GM12878 (cell line): Measurements from ENCODE around the gene CAMK4. TPM values are rescaled to one million over a fixed set of nuclear protein-coding genes. Genes with fewer than 3 reads are reported as not detected.

ENCODE experiments used
- ATAC-seq: fragments of 200-7000 bp; cut with Tn5 transposase; 3 replicates; pipeline ENCODE4 v1.9.1; 2020; ENCODE audit warnings: mild to moderate bottlenecking, moderate library complexity
- BruUV-seq: library from RNA; stranded (reverse); fragments of 400-500 nt; replicated peaks from 2 replicates; lab custom pipeline; 2021; lab: Mats Ljungman, UMichigan
- CTCF ChIA-PET: fragments of 300-600 bp; sonication (Branson Sonifier 250); formaldehyde crosslinking; extraction: SDS; loops from one replicate; lab custom pipeline; 2021; ENCODE audit warnings: inconsistent platforms; lab: Yijun Ruan, JAX
- POLR2A ChIA-PET: fragments of 350-600 bp; formaldehyde crosslinking; extraction: SDS; loops from one replicate; lab custom pipeline; 2021; ENCODE audit warnings: inconsistent platforms; lab: Charles Lee
- RAD21 ChIA-PET: fragments of 300-600 bp; sonication (Branson Sonifier 250); formaldehyde crosslinking; loops from one replicate; lab custom pipeline; 2023; ENCODE audit warnings: antibody characterized with exemption; ENCODE audit not compliant: unreplicated experiment; lab: Charles Lee
- SMC1A ChIA-PET: fragments of 300-600 bp; sonication (Branson Sonifier 250); formaldehyde crosslinking; loops from one replicate; lab custom pipeline; 2023; ENCODE audit not compliant: unreplicated experiment, uncharacterized antibody; lab: Charles Lee
- DNase-seq: peaks from one replicate; pipeline ENCODE4 v3.0.0-alpha.2; 2011; ENCODE audit warnings: low read depth, low spot score
- FAIRE-seq: peaks from 3 replicates; lab custom pipeline; 2011; peaks lifted over from hg19 to GRCh38; lab: Jason Lieb, UNC
- H2AFZ ChIP-seq: 2 replicates; pipeline ENCODE4 v1.6.0; 2011; ENCODE audit warnings: low read depth, low read length, control low read depth; ENCODE audit not compliant: control insufficient read depth
- H3K27ac ChIP-seq: 2 replicates; pipeline ENCODE4 v1.5.1; 2011; ENCODE audit warnings: control low read depth; ENCODE audit not compliant: control insufficient read depth, insufficient read depth
- H3K27me3 ChIP-seq, 2 experiments: replicated peaks in 1 of 2; 2 replicates each; pipeline versions ENCODE4 v1.6.0 to v1.6.1; 2011; ENCODE audit warnings: low read length in 1 of 2; ENCODE audit not compliant: control insufficient read depth in 2 of 2, insufficient read depth in 2 of 2
- H3K36me3 ChIP-seq, 2 experiments: 2 replicates each; pipeline ENCODE4 v1.5.1; 2011; ENCODE audit warnings: low read length in 1 of 2; ENCODE audit not compliant: control insufficient read depth in 2 of 2, insufficient read depth in 2 of 2
- H3K4me1 ChIP-seq: 2 replicates; pipeline ENCODE4 v1.6.1; 2011; ENCODE audit warnings: mild to moderate bottlenecking, low read length, moderate library complexity, mixed read lengths; ENCODE audit not compliant: control insufficient read depth, insufficient read depth
- H3K4me2 ChIP-seq: 2 replicates; pipeline ENCODE4 v1.6.0; 2011; ENCODE audit warnings: control low read depth; ENCODE audit not compliant: control insufficient read depth, insufficient read depth
- H3K4me3 ChIP-seq: fragments of 200-600 bp; sonication (generic); 2 replicates; pipeline ENCODE4 v1.5.1; 2016
- H3K79me2 ChIP-seq: 2 replicates; pipeline ENCODE4 v1.6.0; 2011; ENCODE audit warnings: low read length; ENCODE audit not compliant: control insufficient read depth, insufficient read depth
- H3K9ac ChIP-seq: 2 replicates; pipeline ENCODE4 v1.8.0; 2011; ENCODE audit warnings: low read length, control low read depth, mixed read lengths; ENCODE audit not compliant: control insufficient read depth, insufficient read depth
- H3K9me3 ChIP-seq: replicated peaks from 3 replicates; pipeline ENCODE4 v1.5.1; 2011; ENCODE audit warnings: mild to moderate bottlenecking, low read length; ENCODE audit not compliant: control insufficient read depth, insufficient read depth
- H4K20me1 ChIP-seq: 2 replicates; pipeline ENCODE4 v1.6.0; 2011; ENCODE audit not compliant: control insufficient read depth, insufficient read depth
- ASH2L ChIP-seq: fragments of 300-600, 200-600 bp; sonication (generic); IDR thresholded peaks from 2 replicates; pipeline ENCODE4 v1.6.1; 2017; ENCODE audit warnings: low read depth, mild to moderate bottlenecking, borderline replicate concordance
- BMI1 ChIP-seq: fragments of 450-650 bp; IDR thresholded peaks from 2 replicates; pipeline ENCODE4 v1.6.1; 2016; ENCODE audit warnings: mild to moderate bottlenecking, moderate library complexity, borderline replicate concordance
- KLF5 ChIP-seq: fragments of 450-650 bp; IDR thresholded peaks from 2 replicates; pipeline ENCODE4 v1.6.1; 2014; ENCODE audit warnings: mild to moderate bottlenecking; ENCODE audit not compliant: partially characterized antibody
- MLLT1 ChIP-seq: fragments of 450-650 bp; IDR thresholded peaks from 2 replicates; pipeline ENCODE4 v1.6.1; 2016; ENCODE audit warnings: mild to moderate bottlenecking
- NFXL1 ChIP-seq: fragments of 450-650 bp; IDR thresholded peaks from 2 replicates; pipeline ENCODE4 v1.6.1; 2017; ENCODE audit warnings: antibody characterized with exemption, mild to moderate bottlenecking, borderline replicate concordance
- NR2F1 ChIP-seq: fragments of 450-650 bp; conservative IDR thresholded peaks from 2 replicates; pipeline ENCODE4 v1.6.1; 2017; ENCODE audit warnings: mild to moderate bottlenecking
- POLR2A ChIP-seq: IDR thresholded peaks from 2 replicates; pipeline ENCODE4 v1.6.1; 2011; ENCODE audit warnings: low read depth, mild to moderate bottlenecking, low read length
- PRDM15 ChIP-seq: fragments of 450-650 bp; formaldehyde crosslinking; IDR thresholded peaks from 2 replicates; pipeline ENCODE4 v1.4.0; 2020; ENCODE audit warnings: mild to moderate bottlenecking, moderate library complexity
- RELA ChIP-seq: fragments of 450-650 bp; IDR thresholded peaks from 2 replicates; pipeline ENCODE4 v1.8.0; 2014; ENCODE audit warnings: borderline replicate concordance; ENCODE audit not compliant: partially characterized antibody
- REST ChIP-seq: IDR thresholded peaks from 2 replicates; pipeline ENCODE4 v1.6.1; 2012; ENCODE audit warnings: mild to moderate bottlenecking, low read depth, low read length
- SMAD1 ChIP-seq: fragments of 450-650 bp; IDR thresholded peaks from 2 replicates; pipeline ENCODE4 v1.6.1; 2018; ENCODE audit warnings: mild to moderate bottlenecking, low read depth; ENCODE audit not compliant: partially characterized antibody
- SREBF1 ChIP-seq: IDR thresholded peaks from 2 replicates; pipeline ENCODE4 v1.6.1; 2012; ENCODE audit warnings: mild to moderate bottlenecking, low read length
- YY1 ChIP-seq: IDR thresholded peaks from 2 replicates; pipeline ENCODE4 v1.6.1; 2011; ENCODE audit warnings: low read depth, mild to moderate bottlenecking, low read length
- ZNF24 ChIP-seq: fragments of 450-650 bp; IDR thresholded peaks from 2 replicates; pipeline ENCODE4 v1.6.1; 2017; ENCODE audit warnings: antibody characterized with exemption, mild to moderate bottlenecking
- WGBS: methylation state at CpG from one replicate; pipeline ENCODE4 v1.1.6; 2016; ENCODE audit warnings: low lambda C conversion rate; ENCODE audit not compliant: insufficient replicate concordance, insufficient coverage; ENCODE audit errors: missing lambda C conversion rate; 5-methylcytosine and 5-hydroxymethylcytosine counted together
- in situ Hi-C: fragments of 300-500 bp; cut with MboI; formaldehyde crosslinking; loops from 9 replicates; pipeline ENCODE4 v1.14.3; 2018; ENCODE audit warnings: mixed read lengths
- intact Hi-C: fragments of 100-400 bp; cut with micrococcal nuclease; formaldehyde crosslinking; loops from one replicate; pipeline ENCODE4 v1.14.2; 2022; ENCODE audit not compliant: unreplicated experiment
- polyA plus RNA-seq, 11 experiments: library from polyadenylated mRNA; depleted of rRNA in 4 of 11; unstranded in 6 of 11; stranded (reverse) in 5 of 11; fragments of >200 nt; fragmentation: Nextera tagmentation in 4 of 11; fragmentation: Illumina TruSeq in 1 of 11; extraction: Ambion mirVana in 4 of 11; extraction: Trizol in 1 of 11; gene quantifications; 1 replicate in 1 of 11; 2 replicates in 10 of 11; pipeline versions ENCODE4 v1.2.1 to v1.2.3, GENCODE V29; 2011 to 2016; ENCODE audit warnings: inconsistent platforms in 2 of 11, missing spikeins in 2 of 11, low read depth in 1 of 11
- total RNA-seq, 4 experiments: library from RNA; depleted of rRNA in 3 of 4; stranded (reverse); fragments of >200 nt in 3 of 4; fragmentation: Illumina TruSeq in 1 of 4; extraction: Trizol in 1 of 4; gene quantifications; 2 replicates each; pipeline versions ENCODE4 v1.2.1 to v1.2.3, GENCODE V29; 2013 to 2021

The CAMK4 gene
- total and polyA plus RNA-seq, 10 of the 15 experiments (the other 5 are each of a cell fraction or from before 2014, with no cell fraction given), result 13.3 to 51.9 (median 35.3) TPM

GRCh38 chr5:111278858-111279504 lies 54.8 kb downstream of the CAMK4 start:
- DNase-seq (peak; percentile 33), ATAC-seq (peak; percentile 97), FAIRE-seq (peak; percentile 68)
- H3K9me3 ChIP-seq, result no peaks in the 10 kb centered on the region; the same call in 1 of the 3 replicates
- no peak overlapping the region for H3K9ac ChIP-seq
- no peak overlapping the region for H3K4me3 ChIP-seq
- no peaks in the 10 kb centered on the region for H4K20me1 ChIP-seq
- no peaks in the 10 kb centered on the region for H3K36me3 ChIP-seq
- intact Hi-C loops, result loop anchor here (1.0 to 10.0 kb wide), 4 partner anchors 53 to 868 kb away; no protein-coding TSS in a partner anchor
- BruUV-seq, result no TSS peak
- ChIA-PET RAD21 (interaction anchor here (0.6 to 8.8 kb wide), 16 partner anchors 11 to 523 kb away, joined by 3 to 198 read pairs (median 5); partner anchors contain the start of gene CAMK4), POLR2A (interaction anchor here (1.7 to 2.3 kb wide), 2 partner anchors 55 to 118 kb away, joined by 5 read pairs; partner anchors contain the start of gene CAMK4), CTCF (interaction anchor here (0.7 to 12.2 kb wide), 47 partner anchors 9 to 831 kb away, joined by 3 to 339 read pairs (median 4); partner anchors contain the start of gene CAMK4), SMC1A (interaction anchor here (0.7 to 9.9 kb wide), 26 partner anchors 10 to 253 kb away, joined by 3 to 324 read pairs (median 4); partner anchors contain the start of gene CAMK4)
- H3K27ac ChIP-seq, result no peak overlapping the region
- H3K4me1 ChIP-seq, result 0 out of 2 replicates have a peak, but pooled peaks cover 4% of the 10 kb centered on the region
- 52% methylated on average over 12 of the region's 12 CpGs for WGBS
- H3K4me2 ChIP-seq, result peak overlapping the region; percentile 17; the same call in 1 of the 2 replicates
- H3K79me2 ChIP-seq, result peaks cover 40% of the 10 kb centered on the region
- no peak overlapping the region for H2AFZ ChIP-seq
- in situ Hi-C loops, result loop anchor here (5.0 kb wide), 1 partner anchor 117 kb away; no protein-coding TSS in a partner anchor
- H3K27me3 ChIP-seq, result no peaks in the 10 kb centered on the region
- 0 out of 2 replicates have a peak, but pooled peaks have one; percentile 13 for TF ChIP-seq MLLT1
- TF ChIP-seq POLR2A, result no peak
- TF ChIP-seq REST, result no peak
- TF ChIP-seq SREBF1, result no peak
- TF ChIP-seq ASH2L, result no peak
- peak; percentile 56; the same call in 1 of the 2 replicates for TF ChIP-seq ZNF24
- no peak for TF ChIP-seq KLF5
- no peak for TF ChIP-seq RELA
- TF ChIP-seq YY1, result peak; percentile 87
- TF ChIP-seq SMAD1, result no peak
- TF ChIP-seq NFXL1, result no peak
- TF ChIP-seq NR2F1, result 0 out of 2 replicates have a peak, but pooled peaks have one; percentile 46
- TF ChIP-seq BMI1, result no peak
- no peak for TF ChIP-seq PRDM15 (CRISPR knock-in tag)
